Stimulated activated CD8-positive, alpha-beta memory T cell treated with anti-CD3 and anti-CD28 coated beads, Interleukin-7, amount 100 ng/mL, for 24 hours (primary cell): ENCODE results near the gene CEACAM16.
A peak's percentile ranks its signal among the peaks of the same experiment; 100 is the strongest.
"Not testable (repeated sequence)": the region's sequence is repeated elsewhere in the genome, so short reads cannot be mapped to it uniquely, and the experiment has no call there.

ENCODE experiments used
- DNase-seq: peaks from one replicate; pipeline ENCODE4 v3.0.0-alpha.2; 2020; ENCODE audit warnings: low read depth

CEACAM16 gene

DNA sequence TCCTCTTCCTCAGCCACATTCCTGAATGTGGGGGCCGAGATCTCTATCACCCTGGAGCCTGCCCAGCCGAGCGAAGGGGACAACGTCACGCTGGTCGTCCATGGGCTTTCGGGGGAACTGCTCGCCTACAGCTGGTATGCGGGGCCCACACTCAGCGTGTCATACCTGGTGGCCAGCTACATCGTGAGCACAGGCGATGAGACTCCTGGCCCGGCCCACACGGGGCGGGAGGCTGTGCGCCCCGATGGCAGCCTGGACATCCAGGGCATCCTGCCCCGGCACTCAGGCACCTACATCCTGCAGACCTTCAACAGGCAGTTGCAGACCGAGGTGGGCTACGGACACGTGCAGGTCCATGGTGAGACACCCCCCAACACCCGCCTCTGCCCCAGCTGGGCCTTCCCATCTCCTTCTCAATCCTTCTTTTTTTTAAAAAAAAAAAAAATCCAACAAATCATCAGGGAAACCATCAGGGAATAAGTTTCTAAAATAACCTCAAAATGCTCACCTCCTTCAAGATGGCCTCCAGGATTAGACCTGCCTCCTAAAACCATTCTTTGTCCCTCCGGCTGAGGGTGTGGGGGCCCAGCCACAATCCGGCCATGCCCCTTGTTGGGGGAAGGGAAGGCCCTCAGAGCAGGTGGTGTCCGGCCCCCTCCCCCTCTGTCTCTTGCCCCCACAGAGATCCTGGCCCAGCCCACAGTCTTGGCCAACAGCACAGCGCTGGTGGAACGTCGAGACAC is 4.6 kb downstream of the CEACAM16 start:
- no peak for DNase-seq

DNA sequence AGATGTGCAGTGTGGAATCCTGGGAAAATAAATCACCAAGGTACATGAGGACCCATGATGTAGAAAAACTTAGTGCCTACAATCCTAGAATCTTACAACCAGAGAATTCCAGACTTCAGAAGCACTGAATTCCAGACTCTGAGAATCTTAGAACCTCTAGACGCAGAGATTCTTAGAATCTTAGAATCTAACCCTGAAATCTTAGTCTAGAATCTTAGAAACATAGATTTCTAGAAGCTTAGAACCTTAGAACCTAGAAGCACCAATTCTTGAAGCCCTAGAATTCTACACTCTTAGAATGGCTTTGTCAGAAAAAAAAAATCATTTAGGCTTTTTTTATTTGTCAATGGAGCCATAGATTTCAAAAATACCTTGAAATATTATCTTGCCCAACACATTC is 6.0 kb downstream of the CEACAM16 start:
- DNase-seq = no peak

DNA sequence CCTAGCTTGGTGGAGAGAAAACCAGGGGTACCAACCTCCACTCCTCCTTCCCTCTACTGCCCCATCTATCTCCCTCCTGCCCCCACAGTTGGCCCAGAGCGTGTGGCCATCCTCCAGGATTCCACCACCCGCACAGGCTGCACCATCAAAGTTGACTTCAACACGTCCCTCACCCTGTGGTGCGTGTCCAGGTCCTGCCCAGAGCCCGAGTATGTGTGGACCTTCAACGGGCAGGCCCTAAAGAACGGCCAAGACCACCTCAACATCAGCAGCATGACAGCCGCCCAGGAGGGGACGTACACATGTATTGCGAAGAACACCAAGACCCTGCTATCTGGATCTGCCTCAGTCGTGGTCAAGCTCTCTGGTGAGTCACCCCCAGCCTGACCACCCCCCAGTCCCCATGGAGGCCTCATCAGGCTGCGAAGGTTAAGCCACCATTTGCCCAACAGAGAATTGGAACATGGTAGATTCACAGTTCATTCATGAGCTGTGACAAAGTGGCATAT is 6.6 kb downstream of the CEACAM16 start:
- DNase-seq = no peak

DNA sequence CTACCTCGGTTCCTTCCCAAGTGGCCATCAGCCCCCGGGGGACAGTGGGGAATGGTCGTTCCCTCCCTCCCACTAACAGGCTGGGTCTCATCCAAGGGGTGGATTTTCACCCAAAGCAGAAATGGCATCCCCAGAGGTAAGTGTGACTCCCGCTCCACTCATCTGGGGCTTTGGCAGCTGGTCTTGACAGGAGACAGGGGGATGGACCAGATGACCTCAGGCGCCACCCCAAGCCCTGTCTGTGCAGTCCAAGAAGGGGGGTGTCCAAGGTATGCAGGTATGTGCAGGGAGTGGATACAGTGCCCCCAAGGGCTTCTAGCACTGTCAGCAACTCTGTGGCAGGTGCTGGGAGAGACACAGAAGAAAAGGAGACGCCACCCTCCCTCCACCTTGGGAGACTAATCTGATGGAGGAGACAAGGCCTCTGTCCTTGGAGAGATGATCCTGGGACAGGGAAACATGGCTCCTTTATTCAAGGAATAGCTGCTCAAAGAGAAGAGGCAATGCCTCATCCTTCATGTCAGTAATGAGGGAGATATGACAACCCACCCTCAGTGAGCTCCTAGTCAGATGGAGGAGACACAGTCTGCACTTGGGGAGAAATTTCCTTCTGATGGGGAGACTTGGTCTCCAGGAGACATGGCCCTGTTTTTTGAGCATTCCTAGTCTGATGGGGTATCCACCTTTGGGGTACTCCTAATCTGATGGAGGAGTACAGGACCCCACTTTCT is 7.7 kb downstream of the CEACAM16 start:
- DNase-seq = no peak

DNA sequence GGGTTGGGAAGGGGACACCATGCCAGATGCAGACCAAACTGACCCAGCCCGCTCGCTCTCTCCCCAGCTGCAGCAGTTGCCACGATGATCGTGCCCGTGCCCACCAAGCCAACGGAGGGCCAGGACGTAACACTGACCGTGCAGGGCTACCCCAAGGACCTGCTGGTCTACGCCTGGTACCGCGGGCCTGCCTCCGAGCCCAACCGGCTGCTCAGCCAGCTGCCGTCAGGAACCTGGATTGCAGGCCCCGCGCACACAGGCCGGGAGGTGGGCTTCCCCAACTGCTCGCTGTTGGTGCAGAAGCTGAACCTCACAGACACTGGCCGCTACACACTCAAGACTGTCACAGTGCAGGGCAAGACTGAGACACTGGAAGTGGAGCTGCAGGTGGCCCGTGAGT is 8.8 kb downstream of the CEACAM16 start:
- no peak for DNase-seq

DNA sequence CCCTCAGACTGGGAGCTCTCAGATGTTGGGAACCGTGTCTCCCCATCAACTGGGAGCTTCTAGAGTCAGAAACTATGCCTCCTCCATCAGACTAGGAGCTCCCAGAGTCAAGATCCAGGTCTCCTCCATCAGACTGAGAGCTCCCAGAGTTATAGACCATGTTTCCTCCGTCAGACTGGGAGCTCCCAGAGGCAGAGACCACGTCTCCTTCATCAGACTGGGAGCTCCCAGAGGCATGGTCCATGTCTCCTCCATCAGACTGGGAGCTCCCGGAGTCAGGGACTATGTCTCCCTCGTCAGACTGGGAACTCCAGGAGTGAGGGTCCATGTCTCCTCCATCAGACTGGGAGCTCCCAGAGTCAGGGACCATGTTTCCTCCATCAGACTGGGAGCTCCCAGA is 10.0 kb downstream of the CEACAM16 start:
- DNase-seq = no peak

DNA sequence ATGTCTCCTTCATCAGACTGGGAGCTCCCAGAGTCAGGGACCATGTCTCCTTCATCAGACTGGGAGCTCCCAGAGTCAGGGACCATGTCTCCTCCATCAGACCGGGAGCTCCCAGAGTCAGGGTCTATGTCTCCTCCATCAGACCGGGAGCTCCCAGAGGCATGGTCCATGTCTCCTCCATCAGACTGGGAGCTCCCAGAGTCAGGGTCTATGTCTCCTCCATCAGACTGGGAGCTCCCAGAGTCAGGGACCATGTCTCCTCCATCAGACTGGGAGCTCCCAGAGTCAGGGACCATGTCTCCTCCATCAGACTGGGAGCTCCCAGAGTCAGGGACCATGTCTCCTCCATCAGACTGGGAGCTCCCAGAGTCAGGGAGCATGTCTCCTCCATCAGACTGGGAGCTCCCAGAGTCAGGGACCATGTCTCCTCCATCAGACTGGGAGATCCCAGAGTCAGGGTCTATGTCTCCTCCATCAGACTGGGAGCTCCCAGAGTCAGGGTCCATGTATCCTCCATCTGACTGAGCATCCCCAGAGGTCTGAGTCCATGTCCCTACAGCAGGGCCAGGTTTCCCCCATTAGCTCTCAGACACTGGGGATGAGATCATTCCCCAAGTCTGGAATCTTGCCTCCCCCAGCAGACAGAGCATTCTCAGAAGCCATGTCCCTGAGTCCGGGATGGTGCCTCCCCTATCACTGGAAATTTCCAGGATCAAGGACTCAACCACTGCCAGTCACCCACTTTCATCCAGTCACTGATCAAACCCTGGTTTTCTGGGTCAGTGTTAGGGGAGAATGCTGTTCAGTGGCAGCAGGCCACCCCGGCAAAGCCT is 10.7 kb downstream of the CEACAM16 start:
- DNase-seq = not testable (repeated sequence)

DNA sequence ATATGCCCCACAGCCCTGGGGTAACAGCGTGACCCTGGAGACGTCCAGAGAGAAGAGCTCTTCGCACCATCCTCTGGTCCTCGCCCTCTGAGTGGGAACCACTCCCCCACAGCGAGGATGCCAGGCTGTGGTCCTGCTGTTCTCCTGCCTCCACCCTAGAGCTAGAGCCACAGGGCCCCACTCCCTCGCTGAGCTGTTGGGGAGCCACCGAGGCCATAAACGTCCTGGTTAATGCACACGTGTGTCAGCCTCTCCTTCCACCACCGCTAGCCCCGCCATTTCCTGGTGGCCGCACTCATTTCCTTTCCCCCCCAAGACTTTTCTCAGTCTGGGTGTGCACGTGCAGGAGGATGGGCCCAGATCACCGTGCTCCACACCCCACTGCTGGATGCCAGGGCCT is 11.5 kb downstream of the CEACAM16 start:
- no peak for DNase-seq

DNA sequence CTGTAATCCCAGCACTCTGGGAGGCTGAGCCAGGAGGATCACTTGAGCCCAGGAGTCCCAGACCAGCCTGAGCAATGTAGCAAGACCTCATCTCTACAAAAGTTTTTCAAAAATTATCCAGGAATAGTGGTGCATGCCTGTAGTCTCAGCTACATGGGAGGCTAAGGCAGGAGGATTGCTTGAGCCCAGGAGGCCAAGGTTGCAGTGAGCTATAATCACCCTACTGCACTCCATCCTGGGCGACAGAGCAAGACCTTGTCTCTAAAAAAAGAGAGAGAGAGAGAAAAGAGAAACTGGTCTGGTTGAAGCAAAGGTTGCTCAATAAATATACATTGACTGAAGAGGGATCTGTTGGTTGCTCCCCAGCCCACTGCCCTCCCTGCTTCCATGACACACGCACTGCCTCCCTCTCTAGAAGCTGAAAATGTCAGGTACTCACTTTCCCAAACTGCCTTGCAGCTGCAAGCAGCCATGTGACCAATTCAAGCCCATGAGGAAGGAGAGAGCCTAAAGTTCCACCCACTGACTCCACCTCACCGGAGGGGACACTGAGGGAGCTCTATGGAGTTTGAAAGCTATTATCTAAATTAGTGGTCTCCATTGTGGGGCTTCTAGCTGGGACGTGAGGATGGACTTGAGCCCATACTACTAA is 14.0 kb downstream of the CEACAM16 start:
- DNase-seq = no peak

DNA sequence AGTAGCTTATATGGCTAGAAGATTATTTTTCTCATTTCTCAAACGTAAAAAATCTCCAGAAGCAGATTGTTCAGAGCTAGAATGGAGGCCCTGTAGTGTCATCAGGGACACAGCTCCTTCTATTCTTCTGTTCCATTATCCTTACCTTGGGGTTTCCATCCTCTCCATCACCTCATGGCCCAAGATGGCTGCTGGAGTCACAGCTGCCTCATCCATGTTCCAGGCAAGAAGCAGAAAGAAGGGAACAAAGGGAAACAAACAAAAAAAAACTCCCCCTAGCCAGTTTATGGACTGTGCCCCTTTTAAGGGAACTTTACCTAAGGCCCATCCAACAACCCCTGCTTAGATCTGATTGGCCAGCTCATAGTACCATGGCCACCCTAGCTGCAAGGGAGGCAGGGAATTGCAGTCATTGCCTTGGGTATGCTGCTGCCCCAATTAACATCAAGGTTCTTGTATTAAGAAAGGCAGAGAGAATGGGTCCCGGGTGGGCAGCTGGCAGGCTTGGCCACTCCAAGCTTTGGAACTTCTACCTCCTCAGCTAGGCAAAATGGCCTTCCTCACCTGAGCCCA is 15.7 kb downstream of the CEACAM16 start:
- DNase-seq = no peak

DNA sequence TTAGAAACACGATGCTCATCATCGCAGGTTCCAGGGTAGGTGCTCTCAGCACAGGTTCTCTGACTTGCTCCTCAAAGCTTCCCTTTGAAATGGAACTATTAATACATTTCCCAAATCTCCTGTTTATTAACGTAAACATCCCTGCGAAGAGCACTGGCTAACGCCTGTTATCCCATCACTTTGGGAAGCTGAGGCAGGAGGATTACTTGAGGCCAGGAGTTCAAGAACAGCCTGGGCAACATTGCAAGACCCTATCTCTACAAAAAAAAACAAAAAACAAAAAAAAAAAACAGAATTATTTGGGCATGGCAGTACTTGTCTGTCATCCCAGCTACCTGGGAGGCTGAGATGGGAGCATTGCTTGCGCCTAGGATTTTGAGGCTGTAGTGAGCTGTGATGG is 18.7 kb downstream of the CEACAM16 start:
- no peak for DNase-seq

DNA sequence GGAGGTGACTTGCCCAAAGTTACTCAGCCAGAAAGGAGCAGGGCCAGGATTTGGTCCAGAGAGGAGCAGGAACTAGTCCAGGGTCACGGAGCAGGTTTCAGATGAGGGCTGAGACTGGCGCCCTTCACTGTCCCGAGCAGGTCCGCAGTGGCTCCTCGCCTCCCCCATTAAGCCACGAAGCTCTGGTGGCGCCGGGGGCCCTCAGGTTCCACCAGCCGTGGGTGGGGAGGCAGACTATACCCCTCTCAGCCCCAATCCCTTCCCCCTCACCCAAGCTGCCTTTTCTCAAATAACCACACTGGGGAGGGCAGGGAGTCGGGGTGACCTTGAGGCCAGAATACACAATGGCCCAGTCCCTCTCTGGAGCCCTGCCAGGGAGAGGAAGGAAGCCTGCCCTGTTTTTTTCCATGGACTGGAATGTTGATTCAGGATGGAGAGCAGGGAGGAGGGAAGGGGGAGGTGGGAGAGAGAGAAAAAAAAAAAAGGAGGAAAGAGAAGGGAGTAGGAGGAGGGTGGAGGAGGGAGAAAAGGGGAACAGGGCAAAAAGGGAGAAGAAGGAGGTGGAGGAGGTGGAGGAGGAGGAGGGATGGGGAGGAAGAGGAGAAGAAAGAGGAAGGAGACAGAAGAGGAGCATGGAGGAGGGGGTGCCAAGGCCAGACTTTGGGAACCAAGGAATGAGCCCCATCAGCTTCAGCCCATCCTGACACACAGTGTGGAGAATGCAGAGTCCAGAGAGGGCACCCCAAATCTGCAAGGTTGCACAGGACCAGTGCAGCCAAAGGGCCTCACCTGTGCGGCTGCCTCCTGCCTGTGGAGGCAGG is 19.7 kb downstream of the CEACAM16 start:
- DNase-seq = no peak

DNA sequence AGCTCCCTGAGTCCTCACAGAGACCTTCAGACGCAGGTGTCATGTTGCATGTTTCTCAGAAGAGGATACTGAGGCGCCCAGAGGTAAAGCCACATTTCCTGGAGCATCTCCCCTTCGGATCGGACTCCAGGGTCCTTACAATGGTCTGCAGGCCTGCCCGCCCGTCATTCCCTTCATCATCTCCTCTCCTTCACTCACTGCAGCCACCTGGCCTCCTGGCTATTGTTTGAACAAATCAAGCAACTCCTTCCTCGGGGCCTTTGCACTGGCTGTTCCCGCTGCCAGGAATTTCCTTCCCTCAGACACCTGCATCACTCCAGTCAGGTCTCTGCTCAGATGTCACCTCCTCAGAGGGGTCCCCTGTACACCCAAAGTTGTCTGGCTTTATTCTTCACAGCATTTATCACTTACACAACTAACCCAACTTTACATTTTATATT is 20.3 kb downstream of the CEACAM16 start:
- DNase-seq = no peak

DNA sequence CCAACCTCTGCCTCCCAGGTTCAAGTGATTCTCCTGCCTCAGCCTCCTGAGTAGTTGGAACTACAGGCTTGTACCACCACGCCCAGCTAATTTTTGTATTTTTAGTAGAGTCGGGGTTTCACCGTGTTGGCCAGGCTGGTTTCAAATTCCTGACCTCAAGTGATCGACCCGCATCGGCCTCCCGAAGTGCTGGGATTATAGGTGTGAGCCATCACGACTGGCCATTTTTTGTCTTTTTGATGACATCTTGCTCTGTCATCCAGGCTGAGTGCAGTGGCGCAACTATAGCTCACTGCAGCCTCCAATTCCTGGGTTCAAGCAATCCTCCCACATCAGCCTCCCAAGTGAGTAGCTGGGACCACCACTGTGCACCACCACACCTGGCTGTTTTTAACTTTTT is 21.4 kb downstream of the CEACAM16 start:
- not testable (repeated sequence) for DNase-seq

DNA sequence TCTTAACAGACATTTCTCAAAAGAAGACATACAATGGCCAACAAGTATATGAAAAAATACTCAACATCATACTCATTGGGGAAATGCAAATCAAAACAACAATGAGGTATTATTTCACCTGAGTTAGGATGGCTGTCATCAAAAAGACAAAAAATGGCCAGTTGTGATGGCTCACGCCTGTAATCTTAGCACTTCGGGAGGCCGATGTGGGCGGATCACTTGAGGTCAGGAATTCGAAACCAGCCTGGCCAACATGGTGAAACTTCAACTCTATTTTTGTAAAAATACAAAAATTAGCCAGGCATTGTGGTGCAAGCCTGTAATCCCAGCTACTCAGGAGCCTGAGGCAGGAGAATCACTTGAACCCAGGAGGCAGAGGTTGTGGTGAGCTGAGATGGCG is 22.0 kb downstream of the CEACAM16 start:
- DNase-seq = no peak

DNA sequence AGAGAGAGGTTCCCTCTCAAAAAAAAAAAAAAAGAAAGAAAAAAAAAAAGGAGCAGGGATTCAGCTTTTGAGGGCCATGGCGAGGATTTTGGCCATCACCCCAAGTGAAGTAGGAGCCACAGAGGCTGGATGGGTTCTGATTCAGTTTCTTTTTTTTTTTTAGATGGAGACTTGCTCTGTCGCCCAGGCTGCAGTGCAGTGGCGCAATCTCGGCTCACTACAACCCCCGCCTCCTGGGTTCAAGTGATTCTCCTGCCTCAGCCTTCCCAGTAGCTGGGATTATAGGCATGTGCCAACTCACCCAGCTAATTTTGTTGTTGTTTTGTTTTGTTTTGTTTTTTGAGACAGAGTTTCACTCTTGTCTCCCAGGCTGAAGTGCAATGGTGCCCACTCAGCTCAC is 22.4 kb downstream of the CEACAM16 start:
- not testable (repeated sequence) for DNase-seq

DNA sequence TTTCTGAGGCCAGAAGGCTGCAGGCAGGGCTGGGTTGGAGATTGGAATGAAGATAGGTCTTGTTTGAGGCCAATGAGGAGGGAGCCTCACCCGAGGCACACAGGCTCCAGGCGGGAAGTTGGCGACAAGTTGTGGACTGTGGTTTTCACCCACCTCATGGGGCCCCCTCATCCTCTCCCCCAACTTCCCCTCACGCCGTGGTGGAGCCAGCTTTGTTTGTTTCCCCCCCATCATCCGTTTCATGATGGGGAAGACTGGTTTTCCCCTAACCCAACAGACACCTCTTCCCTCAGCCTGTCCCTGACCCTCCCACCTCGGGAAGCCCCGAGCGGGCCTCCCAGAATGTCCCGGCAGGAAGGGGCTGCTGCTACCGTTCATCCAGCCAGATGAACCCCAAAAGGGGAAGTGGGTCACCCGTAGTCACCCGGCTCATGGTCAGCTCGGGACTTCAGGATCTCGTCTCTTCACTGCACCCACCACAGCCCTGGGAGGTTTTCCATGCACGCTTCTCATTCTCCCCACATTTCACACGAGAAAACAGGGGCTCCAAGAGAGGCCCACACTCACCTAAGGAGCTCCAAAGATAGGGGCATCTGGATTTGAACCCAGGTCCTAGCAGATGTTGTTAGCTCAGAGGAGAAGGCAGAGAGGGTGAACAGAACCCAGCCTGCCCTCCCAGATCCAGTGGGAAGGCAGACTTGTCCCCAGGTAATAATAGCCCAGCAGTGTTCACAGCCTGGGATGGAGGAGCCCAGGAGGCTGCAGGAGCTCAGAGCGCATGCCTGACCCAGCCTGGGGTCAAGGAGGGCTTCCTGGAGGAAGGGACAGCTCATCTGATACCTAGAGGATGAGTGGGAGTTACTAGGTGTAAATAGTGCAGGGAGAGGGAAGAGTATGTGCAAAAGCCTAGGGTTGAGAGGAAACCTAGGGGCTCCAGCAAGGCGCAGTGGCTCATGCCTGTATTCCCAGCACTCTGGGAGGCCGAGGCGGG is 23.5 kb downstream of the CEACAM16 start:
- no peak for DNase-seq

DNA sequence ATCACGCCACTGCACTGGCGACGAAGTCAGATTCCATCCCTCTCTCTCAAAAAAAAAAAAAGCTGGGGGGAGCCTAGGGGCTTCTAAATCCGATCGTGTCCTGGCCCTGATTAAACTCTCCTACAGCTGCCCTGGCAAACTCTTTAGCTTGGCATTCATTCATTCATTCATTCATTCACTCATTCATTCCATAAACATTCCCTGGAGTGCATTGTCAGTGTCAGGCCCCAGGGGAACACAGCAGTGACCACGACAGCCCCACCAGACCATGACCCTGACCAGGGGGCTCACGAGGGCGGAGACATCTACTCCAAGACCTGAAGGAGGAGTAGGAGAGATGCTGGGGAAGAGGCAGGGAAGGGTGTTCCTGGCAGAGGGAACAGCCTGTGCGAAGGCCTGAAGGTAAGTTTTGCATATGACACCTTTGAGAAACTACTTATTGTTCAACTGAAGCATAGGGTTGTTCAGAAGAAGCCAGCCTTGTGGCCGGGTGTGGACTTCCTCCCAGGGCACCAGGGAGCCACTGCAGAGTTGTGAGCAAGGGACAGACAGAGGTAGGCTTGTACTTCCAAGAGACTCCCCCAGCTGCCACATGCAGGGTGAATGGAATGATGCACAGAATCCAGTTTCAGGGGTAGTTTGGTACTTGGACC is 24.5 kb downstream of the CEACAM16 start:
- no peak for DNase-seq

DNA sequence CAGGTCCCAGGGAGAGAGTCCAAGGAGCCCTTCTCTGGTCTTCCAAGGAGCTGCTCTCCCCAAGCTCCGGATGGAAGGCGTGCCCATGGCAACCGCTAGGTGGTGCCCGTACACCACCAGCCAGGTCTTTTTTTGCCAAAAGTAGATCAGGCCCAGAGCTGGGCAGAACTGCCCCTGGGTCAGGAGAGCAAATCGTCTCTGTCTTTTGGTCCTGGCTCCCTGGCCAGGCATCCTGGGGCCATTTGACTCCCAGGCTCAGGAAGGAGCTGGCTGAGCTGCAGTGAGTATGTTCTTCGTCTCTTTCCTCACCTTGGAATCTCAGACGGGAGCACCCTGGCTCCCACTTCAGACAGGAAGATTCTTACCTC is 25.0 kb downstream of the CEACAM16 start:
- DNase-seq = peak; percentile 44
